H1 (cell line): Measurements from ENCODE around the gene ERAP2. TPM values are rescaled to one million over a fixed set of nuclear protein-coding genes. Genes with fewer than 3 reads are reported as not detected.

Experiments used
- CTCF ChIA-PET: fragments of 300-600 bp; sonication (Branson Sonifier 250); formaldehyde crosslinking; loops from one replicate; lab custom pipeline; 2021; ENCODE audit not compliant: partially characterized antibody; lab: Charles Lee
- POLR2A ChIA-PET: fragments of 300-600 bp; sonication (Branson Sonifier 250); formaldehyde crosslinking; loops from one replicate; lab custom pipeline; 2021; ENCODE audit warnings: inconsistent platforms; ENCODE audit not compliant: partially characterized antibody; lab: Charles Lee
- DNase-seq, 2 experiments: peaks; one replicate each; pipeline versions ENCODE4 v3.0.0 to v3.0.0-alpha.2; 2010 to 2022; ENCODE audit warnings: low spot score in 2 of 2, low read depth in 1 of 2, mixed read lengths in 1 of 2
- FAIRE-seq: peaks from 2 replicates; lab custom pipeline; 2011; peaks lifted over from hg19 to GRCh38; lab: Jason Lieb, UNC
- H2AFZ ChIP-seq: 2 replicates; pipeline ENCODE4 v1.8.1; 2012; ENCODE audit warnings: low read length, inconsistent platforms
- H2AK5ac ChIP-seq: 2 replicates; pipeline ENCODE4 v1.6.1; 2013; ENCODE audit warnings: low read depth, low read length
- H2BK120ac ChIP-seq: replicated peaks from 2 replicates; pipeline ENCODE3; 2013; ENCODE audit warnings: low read depth, low read length, inconsistent platforms
- H2BK12ac ChIP-seq: 2 replicates; pipeline ENCODE4 v1.6.1; 2013; ENCODE audit warnings: low read depth, low read length
- H2BK15ac ChIP-seq: 2 replicates; pipeline ENCODE4 v1.6.1; 2013; ENCODE audit warnings: low read length
- H2BK20ac ChIP-seq: 2 replicates; pipeline ENCODE4 v1.6.1; 2013; ENCODE audit warnings: low read length
- H2BK5ac ChIP-seq: 2 replicates; pipeline ENCODE4 v1.6.1; 2013; ENCODE audit warnings: low read depth, low read length
- H3K14ac ChIP-seq: 2 replicates; pipeline ENCODE4 v1.6.1; 2013; ENCODE audit warnings: inconsistent platforms; ENCODE audit not compliant: insufficient read length
- H3K18ac ChIP-seq: 2 replicates; pipeline ENCODE4 v1.6.1; 2013; ENCODE audit warnings: low read length; ENCODE audit errors: extremely low read depth
- H3K23ac ChIP-seq: 2 replicates; pipeline ENCODE4 v1.6.1; 2013; ENCODE audit warnings: inconsistent platforms; ENCODE audit not compliant: insufficient read length
- H3K23me2 ChIP-seq: 2 replicates; pipeline ENCODE4 v1.6.1; 2013; ENCODE audit warnings: low read depth, low read length
- H3K27ac ChIP-seq: 2 replicates; pipeline ENCODE4 v1.6.1; 2011; ENCODE audit warnings: low read depth, low read length, inconsistent platforms
- H3K27me3 ChIP-seq, 4 experiments: replicated peaks in 1 of 4; 1 replicate in 1 of 4; 2 replicates in 3 of 4; pipeline versions ENCODE4 v1.6.1 to v1.8.1; 2011 to 2013; ENCODE audit warnings: low read length in 3 of 4, mild to moderate bottlenecking in 3 of 4, inconsistent platforms in 2 of 4, mixed read lengths in 2 of 4, moderate library complexity in 1 of 4; ENCODE audit not compliant: control insufficient read depth in 3 of 4, insufficient read depth in 3 of 4; ENCODE audit errors: extremely low read depth in 1 of 4
- H3K36me3 ChIP-seq, 4 experiments: 2 replicates each; pipeline versions ENCODE4 v1.6.1 to v1.8.1; 2011 to 2013; ENCODE audit warnings: mild to moderate bottlenecking in 4 of 4, low read length in 3 of 4, moderate library complexity in 2 of 4, control low read depth in 1 of 4, inconsistent platforms in 1 of 4; ENCODE audit not compliant: insufficient read depth in 4 of 4, control insufficient read depth in 2 of 4
- H3K4ac ChIP-seq: replicated peaks from 2 replicates; pipeline ENCODE3; 2013; ENCODE audit warnings: low read length, low read depth, mixed read lengths, inconsistent platforms; ENCODE audit not compliant: insufficient read length
- H3K4me1 ChIP-seq, 4 experiments: replicated peaks in 1 of 4; 1 replicate in 1 of 4; 2 replicates in 3 of 4; pipeline versions ENCODE4 v1.6.1 to v1.8.1; 2011 to 2013; ENCODE audit warnings: low read length in 3 of 4, inconsistent platforms in 2 of 4, mixed read lengths in 1 of 4; ENCODE audit not compliant: insufficient read depth in 4 of 4, control insufficient read depth in 3 of 4
- H3K4me2 ChIP-seq, 2 experiments: 2 replicates each; pipeline versions ENCODE4 v1.6.1 to v1.8.1; 2011 to 2013; ENCODE audit warnings: low read depth in 2 of 2, low read length in 2 of 2, control low read depth in 1 of 2, inconsistent platforms in 1 of 2, mild to moderate bottlenecking in 1 of 2; ENCODE audit not compliant: insufficient read depth in 1 of 2
- H3K4me3 ChIP-seq, 4 experiments: fragments of 200-600, 300-600 bp in 1 of 4; sonication (generic), shearing (Covaris generic), sonication (Bioruptor Twin) in 1 of 4; 2 replicates each; pipeline versions ENCODE4 v1.5.1 to v1.8.1; 2011 to 2016; ENCODE audit warnings: low read length in 4 of 4, low read depth in 3 of 4, control low read depth in 2 of 4, inconsistent platforms in 2 of 4, mild to moderate bottlenecking in 2 of 4, mixed read lengths in 1 of 4, moderate library complexity in 1 of 4; ENCODE audit not compliant: insufficient read depth in 2 of 4; ENCODE audit errors: extremely low read depth in 1 of 4
- H3K56ac ChIP-seq: replicated peaks from 2 replicates; pipeline ENCODE3; 2013; ENCODE audit warnings: low read depth, mild to moderate bottlenecking, mixed read lengths, low read length, inconsistent platforms; ENCODE audit not compliant: insufficient read length
- H3K79me1 ChIP-seq: 2 replicates; pipeline ENCODE4 v1.6.1; 2013; ENCODE audit warnings: low read depth, low read length, control low read depth
- H3K79me2 ChIP-seq, 2 experiments: 2 replicates each; pipeline versions ENCODE4 v1.6.1 to v1.8.1; 2012 to 2013; ENCODE audit warnings: low read length in 2 of 2, mild to moderate bottlenecking in 2 of 2, inconsistent platforms in 1 of 2; ENCODE audit not compliant: insufficient read depth in 2 of 2, control insufficient read depth in 1 of 2
- H3K9ac ChIP-seq, 4 experiments: replicated peaks in 1 of 4; 1 replicate in 1 of 4; 2 replicates in 3 of 4; pipeline versions ENCODE4 v1.6.1 to v1.8.1; 2011 to 2013; ENCODE audit warnings: low read depth in 3 of 4, low read length in 3 of 4, control low read depth in 2 of 4, mild to moderate bottlenecking in 2 of 4, moderate library complexity in 2 of 4, inconsistent platforms in 1 of 4; ENCODE audit errors: extremely low read depth in 1 of 4
- H3K9me3 ChIP-seq, 2 experiments: 2 replicates each; pipeline versions ENCODE4 v1.6.1 to v1.8.1; 2012 to 2013; ENCODE audit warnings: mild to moderate bottlenecking in 2 of 2, moderate library complexity in 2 of 2, control low read depth in 1 of 2, inconsistent platforms in 1 of 2, low read depth in 1 of 2, low read length in 1 of 2, mixed read lengths in 1 of 2; ENCODE audit not compliant: insufficient read depth in 2 of 2
- H4K20me1 ChIP-seq, 2 experiments: replicated peaks in 1 of 2; 2 replicates each; pipeline versions ENCODE3 to v1.8.1; 2011 to 2013; ENCODE audit warnings: inconsistent platforms in 2 of 2, low read length in 2 of 2, mild to moderate bottlenecking in 1 of 2; ENCODE audit not compliant: insufficient read depth in 2 of 2, control insufficient read depth in 1 of 2
- H4K5ac ChIP-seq: 2 replicates; pipeline ENCODE4 v1.6.1; 2013; ENCODE audit warnings: low read length, low read depth, mixed read lengths, inconsistent platforms; ENCODE audit not compliant: insufficient read length
- H4K8ac ChIP-seq: 2 replicates; pipeline ENCODE4 v1.8.0; 2013; ENCODE audit warnings: mild to moderate bottlenecking, moderate library complexity, low read length, inconsistent platforms; ENCODE audit not compliant: insufficient read depth; ENCODE audit errors: extremely low read depth
- H4K91ac ChIP-seq: replicated peaks from 2 replicates; pipeline ENCODE3; 2013; ENCODE audit warnings: low read length, mixed read lengths, inconsistent platforms; ENCODE audit not compliant: insufficient read length
- ATF3 ChIP-seq: IDR thresholded peaks from 2 replicates; pipeline ENCODE4 v1.6.1; 2011; ENCODE audit warnings: low read depth, mild to moderate bottlenecking, low read length; ENCODE audit not compliant: insufficient read depth
- CBX5 ChIP-seq: fragments of 300-800, 300-1000 bp; sonication (generic); IDR thresholded peaks from 2 replicates; pipeline ENCODE4 v1.7.1; 2016; ENCODE audit warnings: antibody characterized with exemption, low read length, low read depth
- EGR1 ChIP-seq: IDR thresholded peaks from 2 replicates; pipeline ENCODE4 v1.6.1; 2011; ENCODE audit warnings: low read depth, low read length, borderline replicate concordance
- GABPA ChIP-seq: IDR thresholded peaks from 2 replicates; pipeline ENCODE4 v1.6.1; 2011; ENCODE audit warnings: mild to moderate bottlenecking, low read length, moderate library complexity, borderline replicate concordance; ENCODE audit not compliant: insufficient read depth
- GTF2F1 ChIP-seq: IDR thresholded peaks from 2 replicates; pipeline ENCODE4 v1.6.1; 2012; ENCODE audit warnings: low read depth, low read length, improper control_type of control experiment, borderline replicate concordance
- JUN ChIP-seq: IDR thresholded peaks from 2 replicates; pipeline ENCODE4 v1.6.1; 2011; ENCODE audit warnings: low read depth, mild to moderate bottlenecking, improper control_type of control experiment, low read length
- NRF1 ChIP-seq: IDR thresholded peaks from 2 replicates; pipeline ENCODE4 v1.6.1; 2011; ENCODE audit warnings: mild to moderate bottlenecking, low read depth, low read length, improper control_type of control experiment
- RBBP5 ChIP-seq: IDR thresholded peaks from 2 replicates; pipeline ENCODE4 v1.7.1; 2012; ENCODE audit warnings: low read depth, mild to moderate bottlenecking, inconsistent platforms, low read length, moderate library complexity, borderline replicate concordance
- SIN3A ChIP-seq, 2 experiments: IDR thresholded peaks in 1 of 2; conservative IDR thresholded peaks in 1 of 2; 2 replicates each; pipeline ENCODE4 v1.6.1; 2011 to 2012; ENCODE audit warnings: low read length in 2 of 2, improper control_type of control experiment in 1 of 2, low read depth in 1 of 2, mild to moderate bottlenecking in 1 of 2
- SP4 ChIP-seq: IDR thresholded peaks from 2 replicates; pipeline ENCODE4 v1.6.1; 2012; ENCODE audit warnings: low read length, inconsistent platforms
- SUZ12 ChIP-seq: fragments of 200-600 bp; sonication (generic); IDR thresholded peaks from 2 replicates; pipeline ENCODE4 v1.6.1; 2012; ENCODE audit warnings: mild to moderate bottlenecking, inconsistent platforms, low read length, moderate library complexity, mixed read lengths
- ZNF274 ChIP-seq: IDR thresholded peaks from 2 replicates; pipeline ENCODE4 v1.7.0; 2012; ENCODE audit warnings: low read length, borderline replicate concordance; ENCODE audit errors: extremely low read depth
- WGBS, 2 experiments: shearing (Covaris generic) in 1 of 2; methylation state at CpG; one replicate each; pipeline versions ENCODE4 v1.1.6 to v1.1.7; 2013 to 2015; ENCODE audit warnings: low lambda C conversion rate in 2 of 2, mixed read lengths in 2 of 2, inconsistent platforms in 1 of 2, low coverage in 1 of 2, missing lambda C conversion rate in 1 of 2; ENCODE audit not compliant: insufficient replicate concordance in 2 of 2, insufficient coverage in 1 of 2, insufficient read length in 1 of 2; ENCODE audit errors: extremely low coverage in 1 of 2, missing lambda C conversion rate in 1 of 2; 5-methylcytosine and 5-hydroxymethylcytosine counted together
- polyA plus RNA-seq, 7 experiments: library from polyadenylated mRNA; depleted of rRNA in 3 of 7; stranded (reverse) in 5 of 7; unstranded in 2 of 7; fragments of >200 nt in 5 of 7; fragments of 200-250 nt in 2 of 7; gene quantifications; 1 replicate in 5 of 7; 2 replicates in 1 of 7; 4 replicates in 1 of 7; pipeline versions ENCODE4 v1.2.1 to v1.2.3, GENCODE V29; 2011 to 2013; ENCODE audit warnings: missing spikeins in 2 of 7, mixed read lengths in 2 of 7
- total RNA-seq: library from RNA; stranded (reverse); fragmentation: NEBNext Ultra II Directional; extraction: Animal tissue kit (Norgen Biotek cat#: 25700); gene quantifications from 2 replicates; pipeline ENCODE4 v1.2.1, GENCODE V29; 2021
- TF ChIP-seq, protein P1 (sequence below): IDR thresholded peaks from 2 replicates; pipeline ENCODE4 v1.6.1; 2011; ENCODE audit warnings: low read length, improper control_type of control experiment

Gene ERAP2
- total and polyA plus RNA-seq, 2 of the 8 experiments (the other 6 are each of a cell fraction or from before 2014, with no cell fraction given): 0.14 TPM; not detected in 1

DNA sequence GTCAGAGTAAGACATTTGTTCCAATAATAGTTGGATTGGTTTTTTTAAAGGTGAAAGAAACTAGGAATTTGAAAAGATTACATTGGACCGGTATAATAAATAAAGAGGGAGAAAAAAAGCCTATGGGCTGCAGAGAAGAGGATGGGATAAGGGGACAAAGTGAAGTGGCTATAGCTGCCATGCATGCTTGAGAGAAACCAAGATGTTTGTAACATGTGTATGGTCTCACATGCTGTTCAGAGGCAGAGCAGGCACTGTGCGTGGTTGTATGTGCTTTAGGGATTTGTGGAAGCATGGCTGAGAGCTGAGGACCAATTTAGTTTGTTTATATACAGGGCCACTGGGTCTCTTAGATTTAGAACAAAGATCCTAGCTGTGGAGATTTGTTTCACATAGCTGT, 92.3 kb downstream of the ERAP2 start:
- Histone ChIP-seq H4K8ac (no peak overlapping the region), H2BK20ac (no peak overlapping the region), H2BK12ac (no peak overlapping the region), H3K27ac (no peak overlapping the region), H3K23ac (no peak overlapping the region), H3K4ac (no peak overlapping the region), H3K79me2 (no peaks in the 10 kb centered on the region), H3K4me3 (no peak overlapping the region), H3K9me3 (no peaks in the 10 kb centered on the region), H3K9ac (no peak overlapping the region), H2AK5ac (no peak overlapping the region), H3K4me1 (no peaks in the 10 kb centered on the region), H3K14ac (no peak overlapping the region), H2BK120ac (no peak overlapping the region), H4K5ac (no peak overlapping the region), H3K56ac (no peak overlapping the region), H3K23me2 (no peaks in the 10 kb centered on the region), H4K91ac (no peak overlapping the region), H2BK15ac (no peak overlapping the region), H3K79me1 (no peaks in the 10 kb centered on the region), H2BK5ac (no peak overlapping the region), H3K4me2 (no peak overlapping the region), H3K27me3 (no peaks in the 10 kb centered on the region), H3K18ac (no peak overlapping the region), H2AFZ (no peak overlapping the region), H3K36me3 (no peaks in the 10 kb centered on the region), H4K20me1 (no peaks in the 10 kb centered on the region)
- FAIRE-seq (no peak), DNase-seq (no peak)
- ChIA-PET CTCF (interaction anchor here (0.7 kb wide), 1 partner anchor 76 kb away, joined by 3 read pairs; no protein-coding TSS in a partner anchor), POLR2A (no interaction called here)
- 87% methylated on average over 2 of the region's 2 CpGs; no CpG with 5 or more reads in 1 of the 2 experiments for WGBS, 2 experiments
- TF ChIP-seq ZNF274 (no peak), GABPA (no peak), NRF1 (no peak), RBBP5 (no peak), ATF3 (no peak), SIN3A (conservative IDR thresholded peaks at IDR 0.05 in 1 of 2, IDR thresholded peaks at IDR 0.05 in 1 of 2; ENCODE audit: low read depth in 1 of 2, low read length in 2 of 2) (no peak), SUZ12 (no peak), GTF2F1 (no peak), EGR1 (no peak), CBX5 (no peak), JUN (no peak), SP4 (no peak)
- TF ChIP-seq, protein P1, sequence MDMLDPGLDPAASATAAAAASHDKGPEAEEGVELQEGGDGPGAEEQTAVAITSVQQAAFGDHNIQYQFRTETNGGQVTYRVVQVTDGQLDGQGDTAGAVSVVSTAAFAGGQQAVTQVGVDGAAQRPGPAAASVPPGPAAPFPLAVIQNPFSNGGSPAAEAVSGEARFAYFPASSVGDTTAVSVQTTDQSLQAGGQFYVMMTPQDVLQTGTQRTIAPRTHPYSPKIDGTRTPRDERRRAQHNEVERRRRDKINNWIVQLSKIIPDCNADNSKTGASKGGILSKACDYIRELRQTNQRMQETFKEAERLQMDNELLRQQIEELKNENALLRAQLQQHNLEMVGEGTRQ: no peak
